ENCODE results near the gene C1GALT1.

C1GALT1 gene

DNA sequence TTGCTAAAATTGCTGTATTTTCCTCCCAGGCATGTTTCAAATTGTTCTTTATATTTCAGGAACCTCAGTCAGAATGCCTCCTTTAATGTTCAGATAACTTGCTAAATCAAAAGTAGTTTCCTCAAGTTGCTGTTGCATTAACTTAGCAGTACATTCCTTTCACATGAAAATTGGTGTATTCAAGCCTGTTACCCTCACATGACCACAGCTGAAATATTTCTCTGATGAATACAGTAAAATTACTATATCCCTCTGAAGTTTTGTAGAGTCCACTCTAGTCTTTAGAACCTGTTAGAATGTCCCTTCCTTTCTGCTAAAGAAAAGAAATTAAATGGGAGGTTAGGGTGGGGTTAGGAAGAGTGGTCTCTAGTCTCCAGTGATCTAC, 24.5 kb upstream of the C1GALT1 start:
- H3K27ac ChIP-seq: no peak overlapping the region
- TF ChIP-seq, protein P1, sequence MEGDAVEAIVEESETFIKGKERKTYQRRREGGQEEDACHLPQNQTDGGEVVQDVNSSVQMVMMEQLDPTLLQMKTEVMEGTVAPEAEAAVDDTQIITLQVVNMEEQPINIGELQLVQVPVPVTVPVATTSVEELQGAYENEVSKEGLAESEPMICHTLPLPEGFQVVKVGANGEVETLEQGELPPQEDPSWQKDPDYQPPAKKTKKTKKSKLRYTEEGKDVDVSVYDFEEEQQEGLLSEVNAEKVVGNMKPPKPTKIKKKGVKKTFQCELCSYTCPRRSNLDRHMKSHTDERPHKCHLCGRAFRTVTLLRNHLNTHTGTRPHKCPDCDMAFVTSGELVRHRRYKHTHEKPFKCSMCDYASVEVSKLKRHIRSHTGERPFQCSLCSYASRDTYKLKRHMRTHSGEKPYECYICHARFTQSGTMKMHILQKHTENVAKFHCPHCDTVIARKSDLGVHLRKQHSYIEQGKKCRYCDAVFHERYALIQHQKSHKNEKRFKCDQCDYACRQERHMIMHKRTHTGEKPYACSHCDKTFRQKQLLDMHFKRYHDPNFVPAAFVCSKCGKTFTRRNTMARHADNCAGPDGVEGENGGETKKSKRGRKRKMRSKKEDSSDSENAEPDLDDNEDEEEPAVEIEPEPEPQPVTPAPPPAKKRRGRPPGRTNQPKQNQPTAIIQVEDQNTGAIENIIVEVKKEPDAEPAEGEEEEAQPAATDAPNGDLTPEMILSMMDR (conservative IDR thresholded peaks at IDR 0.05): no peak
- no peak for TF ChIP-seq ZFX (IDR thresholded peaks at IDR 0.05)

DNA sequence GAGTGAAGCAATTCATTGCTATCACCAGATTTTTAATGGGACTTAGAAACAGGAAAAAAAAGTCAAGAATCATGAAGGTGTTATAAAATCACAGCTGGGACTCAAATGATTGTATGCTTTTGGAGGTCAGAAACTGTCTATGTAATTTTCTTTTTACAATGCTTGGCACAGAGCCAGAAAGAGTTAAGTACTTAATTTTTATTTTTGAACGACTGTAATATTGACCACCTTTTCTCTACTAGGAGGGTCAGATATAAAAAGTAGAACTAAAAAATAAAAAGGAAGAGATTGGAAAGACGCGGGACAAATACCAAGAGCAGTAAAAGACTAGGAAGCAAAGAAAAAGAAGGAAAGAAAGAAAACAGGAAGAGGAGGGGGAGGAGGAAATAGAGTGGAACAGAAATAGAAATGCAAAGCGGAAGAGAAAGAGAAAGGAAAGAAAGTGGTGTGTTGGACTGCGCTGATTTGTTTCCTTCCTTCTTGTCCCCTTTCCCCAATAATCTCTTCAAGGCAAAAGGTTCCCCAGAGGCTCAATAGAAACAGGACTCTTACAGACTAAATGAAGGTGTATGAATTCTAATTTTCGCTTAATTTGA, 23.2 kb upstream of the C1GALT1 start:
- H3K27ac ChIP-seq: no peak overlapping the region
- TF ChIP-seq ZFX (IDR thresholded peaks at IDR 0.05): no peak
- TF ChIP-seq, protein P1 (conservative IDR thresholded peaks at IDR 0.05): no peak

DNA sequence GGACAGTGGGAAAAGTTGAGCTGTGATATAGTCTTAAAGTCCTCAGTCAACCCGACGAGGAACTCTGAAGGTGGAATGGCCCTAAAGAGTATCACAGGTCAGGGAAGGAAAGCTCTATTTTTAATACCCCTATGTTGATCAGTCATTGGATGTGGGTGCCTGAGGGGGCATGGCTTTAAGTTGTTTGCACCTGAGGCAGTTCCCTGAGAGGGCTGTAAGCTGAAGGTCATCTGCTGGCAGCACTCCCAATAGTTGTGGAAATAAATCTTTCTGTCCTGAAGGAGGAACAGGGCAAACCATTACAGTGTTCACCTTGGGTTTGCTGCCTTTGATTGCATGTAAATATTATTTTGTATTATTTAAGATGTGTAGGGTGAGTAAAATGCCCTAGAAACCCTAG, 17.8 kb upstream of the C1GALT1 start:
- TF ChIP-seq, protein P1 (conservative IDR thresholded peaks at IDR 0.05): no peak
- no peak for TF ChIP-seq ZFX (IDR thresholded peaks at IDR 0.05)
- H3K27ac ChIP-seq: no peak overlapping the region

DNA sequence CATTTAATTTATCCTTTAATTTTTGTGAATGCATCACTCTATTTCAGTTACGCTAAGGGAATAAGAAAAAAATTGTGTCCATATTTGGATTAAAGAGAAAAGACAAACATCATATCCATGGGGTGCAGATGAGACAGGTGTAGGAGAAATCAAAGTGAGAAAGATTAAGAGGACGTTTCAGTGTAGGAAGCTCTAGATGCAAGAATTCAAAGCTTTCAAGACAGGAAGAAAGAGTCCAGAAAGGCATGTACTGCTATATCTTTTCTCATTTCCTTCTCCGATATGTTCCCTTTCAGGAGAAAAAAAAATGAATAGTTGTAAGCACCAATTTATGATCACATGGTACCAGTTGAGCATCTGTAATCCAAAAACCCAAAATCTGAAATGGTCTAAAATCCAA, 17.0 kb upstream of the C1GALT1 start:
- TF ChIP-seq, protein P1 (conservative IDR thresholded peaks at IDR 0.05): no peak
- no peak for TF ChIP-seq ZFX (IDR thresholded peaks at IDR 0.05)

DNA sequence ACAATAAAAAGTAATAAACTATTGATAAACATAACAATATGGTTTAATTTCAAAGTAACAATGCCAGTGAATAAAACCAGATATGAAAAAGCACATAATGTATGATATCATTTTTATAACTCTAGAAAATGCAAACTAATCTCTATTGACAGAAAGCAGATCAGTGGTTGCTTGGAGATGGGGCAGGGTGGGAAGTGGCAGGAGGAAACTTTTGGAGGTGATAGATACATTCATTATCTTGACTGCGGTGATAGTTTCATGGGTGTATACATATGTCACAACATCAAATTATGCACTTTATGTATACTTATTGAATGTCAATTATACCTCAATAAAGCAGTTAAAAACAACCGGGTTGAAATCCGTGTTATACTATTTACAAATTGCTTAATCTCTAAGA, 16.0 kb upstream of the C1GALT1 start:
- no peak overlapping the region for H3K27ac ChIP-seq
- TF ChIP-seq, protein P1 (conservative IDR thresholded peaks at IDR 0.05): no peak
- TF ChIP-seq ZFX (IDR thresholded peaks at IDR 0.05): no peak

More for the DNA sequence above, 17.0 kb upstream of the C1GALT1 start:
- H3K27ac ChIP-seq: no peak overlapping the region

DNA sequence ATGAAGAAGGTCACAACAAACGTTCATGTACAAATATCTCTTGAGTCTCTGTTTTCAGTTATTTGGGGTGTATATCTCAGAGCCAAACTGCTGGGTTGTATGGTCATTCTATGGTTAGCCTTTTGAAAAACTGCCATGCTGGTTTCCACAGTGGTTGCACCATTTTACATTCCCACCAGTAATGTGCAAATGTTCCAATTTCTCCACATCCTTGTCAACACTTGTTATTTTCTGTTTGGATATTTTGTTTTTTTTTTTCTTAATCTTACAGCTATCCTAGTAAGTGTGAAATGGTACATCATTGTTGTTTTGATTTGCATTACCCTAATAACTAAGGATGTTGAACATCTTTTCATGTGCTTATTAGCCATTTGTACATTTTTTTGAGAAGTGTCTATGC, 13.0 kb upstream of the C1GALT1 start:
- H3K27ac ChIP-seq: no peak overlapping the region
- TF ChIP-seq ZFX (IDR thresholded peaks at IDR 0.05): no peak
- TF ChIP-seq, protein P1 (conservative IDR thresholded peaks at IDR 0.05): no peak

DNA sequence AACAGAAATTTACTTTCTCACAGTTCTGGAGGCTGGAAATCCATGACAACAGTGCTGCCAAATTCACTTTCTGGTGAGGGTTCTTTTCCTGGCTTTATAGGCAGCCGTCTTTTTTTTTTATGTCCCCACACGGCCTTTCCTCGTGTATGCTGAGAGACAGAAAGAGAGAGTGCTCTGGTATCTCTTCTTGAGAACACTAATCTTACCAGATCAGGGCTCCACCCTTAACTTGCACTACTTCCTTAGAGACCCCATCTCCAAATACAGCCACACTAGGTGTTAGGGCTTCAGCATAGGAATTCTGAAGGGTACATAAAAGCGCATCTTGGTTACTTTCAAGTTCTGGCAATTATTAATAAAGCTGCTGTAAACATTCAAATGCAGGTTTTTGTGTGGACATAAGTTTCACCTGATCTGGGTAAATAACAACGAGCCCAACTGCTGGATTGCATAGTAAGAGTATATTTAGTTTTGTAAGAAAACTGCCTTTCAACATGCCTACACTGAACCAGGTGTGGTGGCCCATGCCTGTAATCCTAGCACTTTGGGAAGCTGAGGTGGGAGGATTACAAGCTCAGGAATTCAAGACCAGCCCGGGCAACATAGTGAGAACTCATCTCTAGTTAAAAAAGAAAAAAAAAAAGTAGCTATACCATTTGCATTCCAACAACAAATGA, 8.2 kb upstream of the C1GALT1 start:
- no peak overlapping the region for H3K27ac ChIP-seq
- TF ChIP-seq, protein P1 (conservative IDR thresholded peaks at IDR 0.05): no peak
- TF ChIP-seq ZFX (IDR thresholded peaks at IDR 0.05): no peak

Measured in C4-2B (cell line).